Aorta (tissue), 5 donors: Measurements from ENCODE around the gene DPEP3. TPM values are rescaled to one million over a fixed set of nuclear protein-coding genes. Genes with fewer than 3 reads are reported as not detected.
A peak's percentile ranks its signal among the peaks of the same experiment; 100 is the strongest.
"Not testable (repeated sequence)": the region's sequence is repeated elsewhere in the genome, so short reads cannot be mapped to it uniquely, and the experiment has no call there.

ENCODE experiments used
- ATAC-seq: fragments of 200-7000 bp; cut with Tn5 transposase; one replicate; pipeline ENCODE4 v1.9.1; 2022; ENCODE audit warnings: moderate library complexity; ENCODE audit not compliant: low FRiP score
- DNase-seq, 2 donors: peaks; one replicate each; pipeline ENCODE4 v3.0.0-alpha.2; 2020
- H3K27ac ChIP-seq, 2 donors: one replicate each; pipeline ENCODE4 v1.5.1; 2013; ENCODE audit warnings: low read length in 2 of 2, mild to moderate bottlenecking in 2 of 2, moderate library complexity in 2 of 2, control low read depth in 1 of 2, inconsistent platforms in 1 of 2, low read depth in 1 of 2
- H3K27me3 ChIP-seq, 2 donors: one replicate each; pipeline ENCODE4 v1.6.1; 2013; ENCODE audit warnings: control low read depth in 1 of 2, low read length in 1 of 2, mild to moderate bottlenecking in 1 of 2, moderate library complexity in 1 of 2; ENCODE audit not compliant: insufficient read depth in 2 of 2, control insufficient read depth in 1 of 2
- H3K36me3 ChIP-seq, 2 donors: one replicate each; pipeline ENCODE4 v1.6.1; 2013; ENCODE audit warnings: control low read depth in 1 of 2, low read length in 1 of 2, mild to moderate bottlenecking in 1 of 2; ENCODE audit not compliant: insufficient read depth in 2 of 2, control insufficient read depth in 1 of 2
- H3K4me1 ChIP-seq, 2 donors: one replicate each; pipeline ENCODE4 v1.6.1; 2013; ENCODE audit warnings: low read length in 2 of 2, control low read depth in 1 of 2, mild to moderate bottlenecking in 1 of 2, moderate library complexity in 1 of 2; ENCODE audit not compliant: insufficient read depth in 2 of 2, control insufficient read depth in 1 of 2
- H3K4me3 ChIP-seq, 2 donors: one replicate each; pipeline ENCODE4 v1.5.1; 2013; ENCODE audit warnings: low read length in 2 of 2, control low read depth in 1 of 2, mild to moderate bottlenecking in 1 of 2
- H3K9me3 ChIP-seq: one replicate; pipeline ENCODE4 v1.6.1; 2013; ENCODE audit warnings: mild to moderate bottlenecking, low read length; ENCODE audit not compliant: control insufficient read depth
- WGBS, 2 donors: extraction: QIAGEN DNeasy Blood & Tissue Kit; methylation state at CpG; one replicate each; pipeline ENCODE4 v1.1.7; 2013; 5-methylcytosine and 5-hydroxymethylcytosine counted together
- intact Hi-C, 2 donors: fragments of 100-400 bp; cut with DNase I; formaldehyde crosslinking; loops; one replicate each; pipeline versions ENCODE4 v1.14.2 to v1.15.0; 2022
- polyA plus RNA-seq, 2 donors: library from polyadenylated mRNA; stranded (reverse); fragments of 200-250 nt; gene quantifications; one replicate each; pipeline ENCODE4 v1.2.3, GENCODE V29; 2013
- total RNA-seq, 2 donors: library from RNA; stranded (reverse); fragmentation: NEBNext Ultra II Directional; extraction: Animal tissue kit (Norgen Biotek cat#: 25700); gene quantifications; one replicate each; pipeline ENCODE4 v1.2.1, GENCODE V29; 2021
- donor health status: healthy with polysubstance abuse.
- donor health status: Bipolar disorder and iron deficiency.
- donor health status: DM: no; HTN: no; CAD: no.
- donor health status: DM: no; HTN: no; CAD: no.
- donor health status: DM: yes; HTN: yes; CAD: no.

The DPEP3 gene
- total and polyA plus RNA-seq, 4 donors: not detected

- intact Hi-C loops, H3K9me3 ChIP-seq, H3K4me1 ChIP-seq, H3K4me3 ChIP-seq, H3K27ac ChIP-seq, DNase-seq, ATAC-seq, H3K36me3 ChIP-seq, H3K27me3 ChIP-seq: not testable (repeated sequence)
- 73 to 83% methylated on average over 4 of the region's 4 CpGs for WGBS, 2 donors
These were observed 29.6 kb upstream of the DPEP3 start for GRCh38 chr16:68009872-68010271.

GRCh38 chr16:68009157-68009735 is 28.9 kb upstream of the DPEP3 start:
- no peaks in the 10 kb centered on the region for H3K4me1 ChIP-seq
- no peak for DNase-seq
- no peak overlapping the region for H3K4me3 ChIP-seq
- no peaks in the 10 kb centered on the region for H3K27me3 ChIP-seq
- intact Hi-C loops: no loop called here
- H3K36me3 ChIP-seq: no peaks in the 10 kb centered on the region
- WGBS, 2 donors: 43 to 54% methylated on average over 9 of the region's 9 CpGs
- H3K27ac ChIP-seq: no peak overlapping the region
- no peak for ATAC-seq
- no peaks in the 10 kb centered on the region for H3K9me3 ChIP-seq

- Histone ChIP-seq H3K4me3 (no peak overlapping the region), H3K27me3 (no peaks in the 10 kb centered on the region), H3K4me1 (no peaks in the 10 kb centered on the region), H3K27ac (no peak overlapping the region), H3K9me3 (no peaks in the 10 kb centered on the region), H3K36me3 (no peaks in the 10 kb centered on the region)
- ATAC-seq: peak; percentile 44
- 49 to 50% methylated on average over 6 of the region's 6 CpGs for WGBS, 2 donors
- peak in 1 of 2 donors; percentile 79 for DNase-seq
- intact Hi-C loops: no loop called here
These were observed 25.5 kb upstream of the DPEP3 start for GRCh38 chr16:68005786-68006286.

GRCh38 chr16:68005211-68005610 is 24.9 kb upstream of the DPEP3 start:
- Histone ChIP-seq H3K9me3 (no peaks in the 10 kb centered on the region), H3K4me1 (no peaks in the 10 kb centered on the region), H3K27ac (no peak overlapping the region), H3K4me3 (no peak overlapping the region), H3K36me3 (no peaks in the 10 kb centered on the region), H3K27me3 (no peaks in the 10 kb centered on the region)
- intact Hi-C loops: no loop called here
- DNase-seq (no peak), ATAC-seq (no peak)
- WGBS, 2 donors: 84% methylated on average over 9 of the region's 9 CpGs

- H3K9me3 ChIP-seq: no peaks in the 10 kb centered on the region
- WGBS, 2 donors: 79 to 82% methylated on average over 4 of the region's 4 CpGs
- intact Hi-C loops: no loop called here
- no peak for DNase-seq
- H3K4me1 ChIP-seq: no peaks in the 10 kb centered on the region
- H3K27ac ChIP-seq: no peak overlapping the region
- ATAC-seq: no peak
- no peaks in the 10 kb centered on the region for H3K27me3 ChIP-seq
- H3K4me3 ChIP-seq: no peak overlapping the region
- no peaks in the 10 kb centered on the region for H3K36me3 ChIP-seq
These were observed 22.7 kb upstream of the DPEP3 start for GRCh38 chr16:68003031-68003430.

- DNase-seq (no peak), ATAC-seq (no peak)
- Histone ChIP-seq H3K27ac (no peak overlapping the region), H3K4me1 (no peaks in the 10 kb centered on the region), H3K27me3 (no peaks in the 10 kb centered on the region), H3K4me3 (no peak overlapping the region), H3K36me3 (no peaks in the 10 kb centered on the region), H3K9me3 (no peaks in the 10 kb centered on the region)
- intact Hi-C loops: no loop called here
- WGBS, 2 donors: 38 to 42% methylated on average over 3 of the region's 3 CpGs
These were observed 20.2 kb upstream of the DPEP3 start for GRCh38 chr16:68000450-68000849.

- intact Hi-C loops: no loop called here
- no peak for DNase-seq
- Histone ChIP-seq H3K9me3 (no peaks in the 10 kb centered on the region), H3K4me3 (no peak overlapping the region), H3K4me1 (no peaks in the 10 kb centered on the region), H3K27me3 (no peaks in the 10 kb centered on the region), H3K27ac (no peak overlapping the region), H3K36me3 (no peaks in the 10 kb centered on the region)
- no peak for ATAC-seq
- 60 to 63% methylated on average over 2 of the region's 2 CpGs for WGBS, 2 donors
These were observed 19.7 kb upstream of the DPEP3 start for GRCh38 chr16:67999985-68000384.

GRCh38 chr16:67998779-67999688 is 18.7 kb upstream of the DPEP3 start, which contains the start of gene DPEP2:
DPEP2 (minus strand) TSS chr16:67999484; CDS start chr16:67993212, 6,272 bp downstream.
- H3K27me3 ChIP-seq, H3K27ac ChIP-seq, H3K9me3 ChIP-seq, H3K36me3 ChIP-seq, H3K4me1 ChIP-seq, H3K4me3 ChIP-seq, intact Hi-C loops: not testable (repeated sequence)
- peak; percentile 70 for ATAC-seq
- WGBS, 2 donors: 71 to 72% methylated on average over 18 of the region's 18 CpGs
- peak in 1 of 2 donors; percentile 78 for DNase-seq
